SK-N-SH (cell line): ENCODE data around the gene ZNF444. TPM values are rescaled to one million over a fixed set of nuclear protein-coding genes. Genes with fewer than 3 reads are reported as not detected.

Experiments
- CTCF ChIA-PET: fragments of 300-600, 350-600 bp; formaldehyde crosslinking; extraction: SDS; loops from one replicate; lab custom pipeline; 2021; lab: Yijun Ruan, JAX
- POLR2A ChIA-PET: fragments of 350-600 bp; sonication (Branson Sonifier 250); formaldehyde crosslinking; extraction: SDS; loops from one replicate; lab custom pipeline; 2020; ENCODE audit warnings: antibody characterized with exemption, inconsistent platforms; lab: Yijun Ruan, JAX
- DNase-seq: peaks from one replicate; pipeline ENCODE4 v3.0.0; 2012
- H2AFZ ChIP-seq: fragments of 200-600 bp; sonication (generic); 2 replicates; pipeline ENCODE4 v1.8.1; 2016; ENCODE audit warnings: antibody characterized with exemption, mild to moderate bottlenecking, low read depth
- H3F3A ChIP-seq: fragments of 200-600 bp; sonication (generic); replicated peaks from 2 replicates; pipeline ENCODE3; 2016; ENCODE audit warnings: antibody characterized with exemption, mild to moderate bottlenecking; ENCODE audit not compliant: insufficient read depth
- H3K27ac ChIP-seq, 2 experiments: fragments of 200-500 bp in 1 of 2; fragments of 200-600 bp in 1 of 2; sonication (Bioruptor generic) in 1 of 2; sonication (generic), shearing (Covaris generic) in 1 of 2; 2 replicates each; pipeline versions ENCODE4 v1.5.1 to v1.6.1; 2014 to 2016; ENCODE audit warnings: low read depth in 2 of 2, inconsistent platforms in 1 of 2, low read length in 1 of 2, mild to moderate bottlenecking in 1 of 2, mixed read lengths in 1 of 2
- H3K27me3 ChIP-seq: fragments of 200-600 bp; sonication (generic), shearing (Covaris generic); 2 replicates; pipeline ENCODE4 v1.6.1; 2016; ENCODE audit warnings: mixed run types; ENCODE audit not compliant: insufficient read depth
- H3K36me3 ChIP-seq, 2 experiments: fragments of 200-500 bp in 1 of 2; fragments of 200-600 bp in 1 of 2; sonication (Bioruptor generic) in 1 of 2; sonication (generic) in 1 of 2; replicated peaks in 1 of 2; 2 replicates each; pipeline versions ENCODE3 to v1.5.1; 2014 to 2016; ENCODE audit warnings: low read length in 1 of 2, mild to moderate bottlenecking in 1 of 2; ENCODE audit not compliant: insufficient read depth in 2 of 2, control insufficient read depth in 1 of 2
- H3K4me1 ChIP-seq, 2 experiments: fragments of 200-500 bp in 1 of 2; fragments of 200-600 bp in 1 of 2; sonication (Bioruptor generic) in 1 of 2; sonication (generic), shearing (Covaris generic) in 1 of 2; 2 replicates each; pipeline versions ENCODE4 v1.5.1 to v1.6.1; 2014 to 2016; ENCODE audit warnings: low read depth in 1 of 2, low read length in 1 of 2, mixed run types in 1 of 2; ENCODE audit not compliant: insufficient read depth in 2 of 2, control insufficient read depth in 1 of 2
- H3K4me2 ChIP-seq: fragments of 200-600 bp; sonication (generic), shearing (Covaris generic); 2 replicates; pipeline ENCODE4 v1.6.1; 2017; ENCODE audit warnings: mixed run types
- H3K4me3 ChIP-seq, 2 experiments: fragments of 200-500 bp in 1 of 2; fragments of 200-600 bp in 1 of 2; sonication (Bioruptor generic) in 1 of 2; sonication (generic), shearing (Covaris generic) in 1 of 2; 2 replicates each; pipeline versions ENCODE4 v1.5.1 to v1.8.1; 2014 to 2016; ENCODE audit warnings: low read depth in 2 of 2, inconsistent platforms in 1 of 2, low read length in 1 of 2, mild to moderate bottlenecking in 1 of 2, mixed read lengths in 1 of 2, moderate library complexity in 1 of 2
- H3K79me2 ChIP-seq: fragments of 200-600 bp; sonication (generic); 2 replicates; pipeline ENCODE4 v1.8.1; 2017; ENCODE audit warnings: mild to moderate bottlenecking; ENCODE audit not compliant: insufficient read depth
- H3K9ac ChIP-seq: fragments of 200-600 bp; sonication (generic); 2 replicates; pipeline ENCODE4 v1.6.1; 2017; ENCODE audit warnings: mixed run types
- H3K9me2 ChIP-seq: fragments of 200-600 bp; sonication (generic); 2 replicates; pipeline ENCODE4 v1.6.1; 2017; ENCODE audit warnings: mixed run types
- H3K9me3 ChIP-seq: fragments of 200-600 bp; sonication (generic); 2 replicates; pipeline ENCODE4 v1.6.1; 2017; ENCODE audit warnings: mixed run types, mild to moderate bottlenecking, moderate library complexity
- H4K20me1 ChIP-seq: fragments of 200-600 bp; sonication (generic); 2 replicates; pipeline ENCODE4 v1.6.1; 2017; ENCODE audit warnings: mild to moderate bottlenecking, mixed run types; ENCODE audit not compliant: insufficient read depth
- CHD2 ChIP-seq: fragments of 150-350 bp; IDR thresholded peaks from 2 replicates; pipeline ENCODE4 v1.6.1; 2018; ENCODE audit warnings: low read length; ENCODE audit not compliant: partially characterized antibody
- ELF1 ChIP-seq: IDR thresholded peaks from 2 replicates; pipeline ENCODE4 v1.4.0; 2012
- EZH2phosphoT487 ChIP-seq: fragments of 200-600 bp; sonication (generic); IDR thresholded peaks from 2 replicates; pipeline ENCODE4 v1.6.1; 2017; ENCODE audit warnings: low read depth, mixed run types, mild to moderate bottlenecking, antibody characterized with exemption, moderate library complexity, borderline replicate concordance
- FOSL2 ChIP-seq: IDR thresholded peaks from 2 replicates; pipeline ENCODE4 v1.4.0; 2012; ENCODE audit warnings: low read depth, mild to moderate bottlenecking, moderate library complexity, borderline replicate concordance
- FOXM1 ChIP-seq: IDR thresholded peaks from 2 replicates; pipeline ENCODE4 v1.4.0; 2012; ENCODE audit warnings: low read depth, mild to moderate bottlenecking
- GABPA ChIP-seq: IDR thresholded peaks from 2 replicates; pipeline ENCODE4 v1.4.0; 2012; ENCODE audit warnings: low read depth, mild to moderate bottlenecking
- GATA2 ChIP-seq: sonication (generic); formaldehyde crosslinking; IDR thresholded peaks from 2 replicates; pipeline ENCODE4 v1.5.0; 2020; ENCODE audit warnings: mild to moderate bottlenecking, missing genetic modification reagents
- MEF2A ChIP-seq: IDR thresholded peaks from 2 replicates; pipeline ENCODE4 v1.4.0; 2012; ENCODE audit warnings: low read depth, borderline replicate concordance
- RAD21 ChIP-seq: IDR thresholded peaks from 2 replicates; pipeline ENCODE4 v1.6.1; 2012; ENCODE audit warnings: mild to moderate bottlenecking, low read length
- RFX5 ChIP-seq: IDR thresholded peaks from 2 replicates; pipeline ENCODE4 v1.6.1; 2012; ENCODE audit warnings: mild to moderate bottlenecking, improper control_type of control experiment, low read length
- RXRA ChIP-seq: IDR thresholded peaks from 2 replicates; pipeline ENCODE4 v1.4.0; 2012; ENCODE audit warnings: low read depth, mild to moderate bottlenecking, borderline replicate concordance
- SIN3A ChIP-seq: IDR thresholded peaks from 2 replicates; pipeline ENCODE4 v1.6.1; 2012; ENCODE audit warnings: low read depth, mild to moderate bottlenecking, low read length, moderate library complexity, borderline replicate concordance
- SMC3 ChIP-seq: IDR thresholded peaks from 2 replicates; pipeline ENCODE4 v1.6.1; 2012; ENCODE audit warnings: low read depth, low read length, improper control_type of control experiment
- TAF1 ChIP-seq: IDR thresholded peaks from 2 replicates; pipeline ENCODE4 v1.6.1; 2012; ENCODE audit warnings: low read depth, mild to moderate bottlenecking, low read length, moderate library complexity, borderline replicate concordance
- TCF12 ChIP-seq: IDR thresholded peaks from 2 replicates; pipeline ENCODE4 v1.4.0; 2012
- WGBS: methylation state at CpG from one replicate; pipeline ENCODE4 v1.1.6; 2017; ENCODE audit warnings: low lambda C conversion rate; 5-methylcytosine and 5-hydroxymethylcytosine counted together
- polyA plus RNA-seq, 3 experiments: library from polyadenylated mRNA; depleted of rRNA; stranded (reverse); fragments of >200 nt; gene quantifications; 2 replicates each; pipeline ENCODE4 v1.2.3, GENCODE V29; 2012
- TF ChIP-seq, protein P1 (sequence below): IDR thresholded peaks from 2 replicates; pipeline ENCODE4; 2012
- TF ChIP-seq, protein P2 (sequence below): fragments of 150-350 bp; IDR thresholded peaks from 2 replicates; pipeline ENCODE4 v1.6.1; 2016; ENCODE audit warnings: mild to moderate bottlenecking, low read depth, low read length
- TF ChIP-seq, protein P3 (sequence below): IDR thresholded peaks from 2 replicates; pipeline ENCODE4 v1.4.0; 2012; ENCODE audit warnings: low read depth, borderline replicate concordance
- TF ChIP-seq, protein P4 (sequence below): fragments of 150-350 bp; IDR thresholded peaks from 2 replicates; pipeline ENCODE4 v1.6.1; 2017; ENCODE audit warnings: antibody characterized with exemption, low read length, low read depth, borderline replicate concordance
- TF ChIP-seq, protein P5 (sequence below): fragments of 200-600 bp; sonication (generic); IDR thresholded peaks from 2 replicates; pipeline ENCODE4 v1.6.1; 2017; ENCODE audit warnings: antibody characterized with exemption, mild to moderate bottlenecking, moderate library complexity

ZNF444 gene
- polyA plus RNA-seq, 1 of the 3 experiments (the other 2 are of a cell fraction), result 23.2 TPM

DNA sequence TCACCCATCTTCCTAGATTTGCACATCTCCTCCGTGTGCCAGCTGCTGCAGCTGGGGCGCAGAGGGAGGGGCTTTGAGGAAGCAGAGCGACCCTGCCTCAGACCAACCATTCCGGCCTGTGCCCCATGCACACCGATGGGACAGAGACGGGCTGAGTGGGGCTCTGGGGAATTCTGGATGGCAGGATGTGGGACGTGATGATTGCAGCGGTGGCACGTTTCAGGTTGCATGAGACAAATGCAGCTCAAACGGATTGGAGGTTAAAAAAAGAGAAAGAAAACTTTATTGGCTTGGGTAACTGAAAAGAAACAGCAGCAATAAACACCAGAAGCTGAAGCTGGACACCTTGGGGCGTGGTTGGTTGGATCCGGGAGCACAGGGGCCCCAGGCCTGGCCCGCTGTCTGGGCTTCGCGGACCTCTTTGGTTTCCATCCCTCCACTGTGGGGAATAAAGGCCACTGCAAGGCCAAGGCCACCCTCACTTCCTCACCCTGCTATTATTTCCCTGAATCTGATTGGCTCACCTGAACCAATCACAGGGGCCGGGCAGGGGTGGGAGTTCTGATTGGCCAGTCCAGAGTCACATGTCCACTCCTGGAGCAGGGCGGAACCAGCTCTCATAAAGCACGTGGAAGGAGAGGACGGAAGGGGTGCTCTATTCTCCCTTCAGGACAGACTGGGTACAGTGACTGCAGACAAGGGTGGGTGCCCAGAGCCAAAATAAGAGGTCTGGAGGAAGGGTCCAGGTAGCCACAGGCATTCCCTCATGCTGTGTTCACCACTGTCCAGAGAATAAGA, 13.9 kb upstream of the ZNF444 start (continued):
- TF ChIP-seq, protein P1, sequence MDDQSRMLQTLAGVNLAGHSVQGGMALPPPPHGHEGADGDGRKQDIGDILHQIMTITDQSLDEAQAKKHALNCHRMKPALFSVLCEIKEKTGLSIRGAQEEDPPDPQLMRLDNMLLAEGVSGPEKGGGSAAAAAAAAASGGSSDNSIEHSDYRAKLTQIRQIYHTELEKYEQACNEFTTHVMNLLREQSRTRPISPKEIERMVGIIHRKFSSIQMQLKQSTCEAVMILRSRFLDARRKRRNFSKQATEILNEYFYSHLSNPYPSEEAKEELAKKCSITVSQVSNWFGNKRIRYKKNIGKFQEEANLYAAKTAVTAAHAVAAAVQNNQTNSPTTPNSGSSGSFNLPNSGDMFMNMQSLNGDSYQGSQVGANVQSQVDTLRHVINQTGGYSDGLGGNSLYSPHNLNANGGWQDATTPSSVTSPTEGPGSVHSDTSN, result no peak
- no peak for TF ChIP-seq MEF2A
- TF ChIP-seq, protein P2, sequence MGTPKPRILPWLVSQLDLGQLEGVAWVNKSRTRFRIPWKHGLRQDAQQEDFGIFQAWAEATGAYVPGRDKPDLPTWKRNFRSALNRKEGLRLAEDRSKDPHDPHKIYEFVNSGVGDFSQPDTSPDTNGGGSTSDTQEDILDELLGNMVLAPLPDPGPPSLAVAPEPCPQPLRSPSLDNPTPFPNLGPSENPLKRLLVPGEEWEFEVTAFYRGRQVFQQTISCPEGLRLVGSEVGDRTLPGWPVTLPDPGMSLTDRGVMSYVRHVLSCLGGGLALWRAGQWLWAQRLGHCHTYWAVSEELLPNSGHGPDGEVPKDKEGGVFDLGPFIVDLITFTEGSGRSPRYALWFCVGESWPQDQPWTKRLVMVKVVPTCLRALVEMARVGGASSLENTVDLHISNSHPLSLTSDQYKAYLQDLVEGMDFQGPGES, result no peak
- TF ChIP-seq, all 33 proteins: peak for 0

DNA sequence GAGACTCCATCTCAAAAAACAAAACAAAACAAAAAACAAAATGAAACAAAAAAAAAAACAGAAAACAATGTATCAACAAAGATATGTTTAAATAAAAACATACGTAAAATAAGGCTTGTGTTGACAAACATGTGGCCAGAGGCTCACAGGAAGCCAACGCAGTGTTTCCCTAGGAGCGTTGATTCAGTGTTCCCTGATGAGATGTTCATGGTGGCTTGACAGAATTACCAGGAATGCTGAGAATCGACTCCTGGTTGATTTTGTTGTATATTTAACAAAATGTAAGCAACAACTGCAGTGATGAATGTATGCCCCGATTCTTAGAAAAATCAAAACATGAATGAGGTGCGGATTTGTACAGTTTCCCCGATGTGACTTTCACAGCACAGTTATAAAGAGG, 11.1 kb upstream of the ZNF444 start:
- Histone ChIP-seq H3K36me3 (no peaks in the 10 kb centered on the region), H4K20me1 (no peaks in the 10 kb centered on the region), H3K4me3 (no peak overlapping the region), H3K9me2 (no peaks in the 10 kb centered on the region), H3F3A (no peaks in the 10 kb centered on the region), H3K27me3 (no peaks in the 10 kb centered on the region), H3K9ac (no peak overlapping the region), H3K79me2 (no peaks in the 10 kb centered on the region), H3K4me1 (peaks cover 0 to 9% of the 10 kb centered on the region in 2 experiments; a peak in 2 of 4 replicates), H3K27ac (no peak overlapping the region), H3K9me3 (no peaks in the 10 kb centered on the region), H2AFZ (no peak overlapping the region), H3K4me2 (no peak overlapping the region)
- POLR2A ChIA-PET, result no interaction called here
- TF ChIP-seq RAD21, result no peak
- TF ChIP-seq, protein P3, sequence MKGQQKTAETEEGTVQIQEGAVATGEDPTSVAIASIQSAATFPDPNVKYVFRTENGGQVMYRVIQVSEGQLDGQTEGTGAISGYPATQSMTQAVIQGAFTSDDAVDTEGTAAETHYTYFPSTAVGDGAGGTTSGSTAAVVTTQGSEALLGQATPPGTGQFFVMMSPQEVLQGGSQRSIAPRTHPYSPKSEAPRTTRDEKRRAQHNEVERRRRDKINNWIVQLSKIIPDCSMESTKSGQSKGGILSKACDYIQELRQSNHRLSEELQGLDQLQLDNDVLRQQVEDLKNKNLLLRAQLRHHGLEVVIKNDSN, result no peak
- TF ChIP-seq EZH2phosphoT487, result no peak
- TF ChIP-seq RXRA, result no peak
- no peak for TF ChIP-seq FOSL2
- no peak for TF ChIP-seq TCF12
- TF ChIP-seq, protein P4, sequence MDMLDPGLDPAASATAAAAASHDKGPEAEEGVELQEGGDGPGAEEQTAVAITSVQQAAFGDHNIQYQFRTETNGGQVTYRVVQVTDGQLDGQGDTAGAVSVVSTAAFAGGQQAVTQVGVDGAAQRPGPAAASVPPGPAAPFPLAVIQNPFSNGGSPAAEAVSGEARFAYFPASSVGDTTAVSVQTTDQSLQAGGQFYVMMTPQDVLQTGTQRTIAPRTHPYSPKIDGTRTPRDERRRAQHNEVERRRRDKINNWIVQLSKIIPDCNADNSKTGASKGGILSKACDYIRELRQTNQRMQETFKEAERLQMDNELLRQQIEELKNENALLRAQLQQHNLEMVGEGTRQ, result no peak
- TF ChIP-seq GABPA, result no peak
- TF ChIP-seq, protein P1, result no peak
- TF ChIP-seq SMC3, result no peak
- TF ChIP-seq RFX5, result no peak
- TF ChIP-seq SIN3A, result no peak
- no peak for TF ChIP-seq CHD2
- TF ChIP-seq GATA2 (CRISPR knock-in tag), result no peak
- TF ChIP-seq ELF1, result no peak
- TF ChIP-seq FOXM1, result no peak
- TF ChIP-seq, protein P5, sequence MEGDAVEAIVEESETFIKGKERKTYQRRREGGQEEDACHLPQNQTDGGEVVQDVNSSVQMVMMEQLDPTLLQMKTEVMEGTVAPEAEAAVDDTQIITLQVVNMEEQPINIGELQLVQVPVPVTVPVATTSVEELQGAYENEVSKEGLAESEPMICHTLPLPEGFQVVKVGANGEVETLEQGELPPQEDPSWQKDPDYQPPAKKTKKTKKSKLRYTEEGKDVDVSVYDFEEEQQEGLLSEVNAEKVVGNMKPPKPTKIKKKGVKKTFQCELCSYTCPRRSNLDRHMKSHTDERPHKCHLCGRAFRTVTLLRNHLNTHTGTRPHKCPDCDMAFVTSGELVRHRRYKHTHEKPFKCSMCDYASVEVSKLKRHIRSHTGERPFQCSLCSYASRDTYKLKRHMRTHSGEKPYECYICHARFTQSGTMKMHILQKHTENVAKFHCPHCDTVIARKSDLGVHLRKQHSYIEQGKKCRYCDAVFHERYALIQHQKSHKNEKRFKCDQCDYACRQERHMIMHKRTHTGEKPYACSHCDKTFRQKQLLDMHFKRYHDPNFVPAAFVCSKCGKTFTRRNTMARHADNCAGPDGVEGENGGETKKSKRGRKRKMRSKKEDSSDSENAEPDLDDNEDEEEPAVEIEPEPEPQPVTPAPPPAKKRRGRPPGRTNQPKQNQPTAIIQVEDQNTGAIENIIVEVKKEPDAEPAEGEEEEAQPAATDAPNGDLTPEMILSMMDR, result no peak
- no peak for TF ChIP-seq TAF1
- CTCF ChIA-PET, result no interaction called here
- WGBS, result 73% methylated on average over 7 of the region's 7 CpGs
- no peak for DNase-seq
